ENCODE measurements around the gene KREMEN1.

DNA sequence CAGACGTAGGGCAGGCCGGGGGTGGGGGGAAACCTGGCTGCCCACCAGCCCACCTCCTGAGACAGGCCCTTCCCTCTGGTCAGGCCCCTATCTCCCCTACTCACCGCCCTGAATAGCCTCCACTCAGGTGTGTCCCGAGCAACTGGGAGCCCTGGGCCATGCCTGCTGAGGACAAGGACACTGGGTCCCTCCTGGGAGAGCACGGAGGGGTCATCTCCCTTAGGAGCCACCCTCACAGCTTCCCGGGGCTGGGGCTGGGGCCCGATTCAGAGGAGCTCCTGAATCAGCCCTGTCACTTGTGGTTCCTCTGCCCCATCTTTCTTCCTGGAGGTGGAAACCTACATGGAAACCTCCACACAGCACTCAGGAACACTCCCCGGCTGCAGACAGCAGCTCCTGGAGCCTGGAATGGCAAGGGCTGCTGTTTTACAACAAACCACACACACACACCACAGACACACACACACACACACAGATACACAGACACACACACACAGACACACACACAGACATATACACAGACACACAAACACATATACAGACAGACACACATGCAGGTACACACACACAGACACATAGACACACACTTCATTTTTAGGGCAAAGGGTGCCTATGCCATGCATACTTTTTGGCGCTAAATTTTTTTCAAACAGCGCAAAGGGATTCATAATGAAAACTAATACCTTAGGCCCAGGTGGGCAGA, 123.3 kb downstream of the KREMEN1 start:
- no peak for TF ChIP-seq EZH2 (IDR thresholded peaks at IDR 0.05; ENCODE audit: borderline replicate concordance, low read depth, low read length, severe bottlenecking)
- TF ChIP-seq, protein P1, sequence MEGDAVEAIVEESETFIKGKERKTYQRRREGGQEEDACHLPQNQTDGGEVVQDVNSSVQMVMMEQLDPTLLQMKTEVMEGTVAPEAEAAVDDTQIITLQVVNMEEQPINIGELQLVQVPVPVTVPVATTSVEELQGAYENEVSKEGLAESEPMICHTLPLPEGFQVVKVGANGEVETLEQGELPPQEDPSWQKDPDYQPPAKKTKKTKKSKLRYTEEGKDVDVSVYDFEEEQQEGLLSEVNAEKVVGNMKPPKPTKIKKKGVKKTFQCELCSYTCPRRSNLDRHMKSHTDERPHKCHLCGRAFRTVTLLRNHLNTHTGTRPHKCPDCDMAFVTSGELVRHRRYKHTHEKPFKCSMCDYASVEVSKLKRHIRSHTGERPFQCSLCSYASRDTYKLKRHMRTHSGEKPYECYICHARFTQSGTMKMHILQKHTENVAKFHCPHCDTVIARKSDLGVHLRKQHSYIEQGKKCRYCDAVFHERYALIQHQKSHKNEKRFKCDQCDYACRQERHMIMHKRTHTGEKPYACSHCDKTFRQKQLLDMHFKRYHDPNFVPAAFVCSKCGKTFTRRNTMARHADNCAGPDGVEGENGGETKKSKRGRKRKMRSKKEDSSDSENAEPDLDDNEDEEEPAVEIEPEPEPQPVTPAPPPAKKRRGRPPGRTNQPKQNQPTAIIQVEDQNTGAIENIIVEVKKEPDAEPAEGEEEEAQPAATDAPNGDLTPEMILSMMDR (IDR thresholded peaks at IDR 0.05; ENCODE audit: borderline replicate concordance, extremely low read depth, low read length, poor library complexity, severe bottlenecking) = no peak

Data from DND-41 (cell line).